CD8-positive, alpha-beta memory T cell (primary cell): ENCODE results near the gene FMR1NB. TPM values are rescaled to one million over a fixed set of nuclear protein-coding genes. Genes with fewer than 3 reads are reported as not detected.

Source experiments
- CTCF ChIA-PET: fragments of 350-600 bp; sonication (Branson Sonifier 250); formaldehyde crosslinking; loops from one replicate; lab custom pipeline; 2021; ENCODE audit warnings: antibody characterized with exemption; lab: Charles Lee
- POLR2A ChIA-PET: fragments of 350-600 bp; sonication (Branson Sonifier 250); formaldehyde crosslinking; loops from one replicate; lab custom pipeline; 2021; ENCODE audit warnings: antibody characterized with exemption; lab: Charles Lee
- DNase-seq, 5 donors: peaks; one replicate each; pipeline versions ENCODE4 v3.0.0 to v3.0.0-alpha.2; 2020 to 2022; ENCODE audit warnings: mixed read lengths in 1 of 5
- H3K27ac ChIP-seq: one replicate; pipeline ENCODE4 v1.7.0; 2013; ENCODE audit warnings: low read depth, mild to moderate bottlenecking, low read length, moderate library complexity
- H3K27me3 ChIP-seq: 2 replicates; pipeline ENCODE4 v1.7.0; 2013; ENCODE audit warnings: low read length, mild to moderate bottlenecking; ENCODE audit not compliant: insufficient read depth, poor library complexity, severe bottlenecking
- H3K36me3 ChIP-seq: 2 replicates; pipeline ENCODE4 v1.7.0; 2013; ENCODE audit warnings: mild to moderate bottlenecking, low read length, moderate library complexity; ENCODE audit not compliant: insufficient read depth
- H3K4me1 ChIP-seq: 2 replicates; pipeline ENCODE4 v1.7.0; 2013; ENCODE audit warnings: mild to moderate bottlenecking, low read length, moderate library complexity; ENCODE audit not compliant: insufficient read depth
- H3K4me3 ChIP-seq: 2 replicates; pipeline ENCODE4 v1.7.0; 2013; ENCODE audit warnings: mild to moderate bottlenecking, low read length
- H3K9me3 ChIP-seq: 2 replicates; pipeline ENCODE4 v1.7.0; 2013; ENCODE audit warnings: mild to moderate bottlenecking, low read length
- H3K27ac Mint-ChIP-seq, 8 donors: one replicate each; pipeline ENCODE4 v1.8.0; 2020 to 2021; ENCODE audit warnings: mixed read lengths in 8 of 8, mild to moderate bottlenecking in 6 of 8, inconsistent platforms in 3 of 8, moderate library complexity in 3 of 8
- H3K27me3 Mint-ChIP-seq, 2 donors: one replicate each; pipeline ENCODE4 v1.8.0; 2020 to 2021; ENCODE audit warnings: mixed read lengths in 2 of 2, mild to moderate bottlenecking in 1 of 2, moderate library complexity in 1 of 2
- H3K36me3 Mint-ChIP-seq, 3 donors: one replicate each; pipeline ENCODE4 v1.8.0; 2020 to 2021; ENCODE audit warnings: mixed read lengths in 3 of 3, inconsistent platforms in 1 of 3, mild to moderate bottlenecking in 1 of 3
- H3K4me1 Mint-ChIP-seq, 3 donors: one replicate each; pipeline ENCODE4 v1.8.0; 2020 to 2021; ENCODE audit warnings: mixed read lengths in 3 of 3, inconsistent platforms in 1 of 3, mild to moderate bottlenecking in 1 of 3
- H3K4me3 Mint-ChIP-seq, 7 donors: one replicate each; pipeline ENCODE4 v1.8.0; 2020 to 2021; ENCODE audit warnings: mixed read lengths in 7 of 7, mild to moderate bottlenecking in 6 of 7, moderate library complexity in 4 of 7, inconsistent platforms in 2 of 7
- H3K9me3 Mint-ChIP-seq, 5 donors: one replicate each; pipeline ENCODE4 v1.8.0; 2020 to 2022; ENCODE audit warnings: mixed read lengths in 5 of 5, mild to moderate bottlenecking in 3 of 5, moderate library complexity in 2 of 5, inconsistent platforms in 1 of 5
- polyA plus RNA-seq: library from polyadenylated mRNA; unstranded; fragments of 300-500 nt; fragmentation: Illumina TruSeq; gene quantifications from one replicate; pipeline ENCODE4 v1.2.3, GENCODE V29; 2021
- total RNA-seq, 2 experiments: library from RNA; stranded (reverse); gene quantifications; one replicate each; pipeline ENCODE4 v1.2.3, GENCODE V29; 2021

Gene FMR1NB
- total and polyA plus RNA-seq, 3 experiments from 2014 or later = not detected

DNA sequence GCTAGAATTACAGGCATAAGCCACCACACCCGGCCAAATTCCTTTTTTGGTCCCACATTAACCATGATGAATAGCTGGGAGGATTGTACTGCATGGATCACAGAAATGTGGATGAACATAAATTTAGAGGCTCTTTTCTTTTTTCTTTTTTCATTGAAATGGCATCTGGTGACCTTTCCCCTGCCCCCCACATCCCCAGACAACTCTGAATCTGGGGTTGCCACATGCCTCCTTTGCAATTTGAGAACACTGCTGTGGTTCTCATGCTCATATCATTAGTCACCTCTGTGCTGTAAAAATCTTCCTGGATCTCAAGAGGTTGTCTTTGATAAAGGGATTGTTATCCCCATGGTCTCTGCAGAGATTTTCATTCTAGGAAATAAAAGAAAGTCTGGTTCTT is 22.8 kb upstream of the FMR1NB start:
- ChIA-PET CTCF (no interaction called here), POLR2A (no interaction called here)
- peaks cover 0 to 2% (median 0%) of the 10 kb centered on the region in 5 donors for H3K9me3 Mint-ChIP-seq
- H3K4me1 ChIP-seq = no peaks in the 10 kb centered on the region
- H3K4me1 Mint-ChIP-seq = no peaks in the 10 kb centered on the region
- H3K27me3 Mint-ChIP-seq = peaks cover 4 to 8% of the 10 kb centered on the region in 2 donors
- peaks cover 0 to 3% (median 0%) of the 10 kb centered on the region in 3 donors for H3K36me3 Mint-ChIP-seq
- H3K27me3 ChIP-seq = no peaks in the 10 kb centered on the region
- no peaks in the 10 kb centered on the region for H3K36me3 ChIP-seq
- H3K4me3 Mint-ChIP-seq = no peak overlapping the region
- no peak for DNase-seq
- no peak overlapping the region for H3K4me3 ChIP-seq
- H3K9me3 ChIP-seq = no peaks in the 10 kb centered on the region
- H3K27ac Mint-ChIP-seq = peak overlapping the region in 1 of 8 donors; percentile 40
- H3K27ac ChIP-seq = no peak overlapping the region

- DNase-seq = no peak
- POLR2A ChIA-PET = no interaction called here
Observed at GRCh38 chrX:147960722-147961121, 20.4 kb upstream of the FMR1NB start.

DNA sequence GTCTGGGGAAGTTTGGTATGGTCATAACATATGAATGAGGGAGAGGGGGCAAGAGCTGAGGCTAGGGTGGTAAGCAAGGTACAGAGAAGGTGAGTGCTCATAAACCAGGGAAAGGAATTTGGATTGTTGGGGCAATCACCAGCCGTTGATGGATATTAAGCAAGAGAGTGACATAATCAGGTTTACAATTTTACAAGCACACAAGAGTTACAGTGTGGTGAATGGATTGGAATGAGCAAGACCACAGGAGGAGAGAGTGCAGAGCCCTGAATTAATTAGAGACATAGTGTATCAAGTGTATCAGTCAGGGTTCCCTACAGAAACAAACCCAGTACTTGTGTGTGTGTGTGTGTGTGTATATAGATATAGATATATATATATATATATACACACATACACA is 18.7 kb upstream of the FMR1NB start:
- DNase-seq = no peak
- no peak overlapping the region for H3K27ac Mint-ChIP-seq
- peaks cover 8 to 10% of the 10 kb centered on the region in 2 donors for H3K27me3 Mint-ChIP-seq
- H3K36me3 Mint-ChIP-seq = peaks cover 0 to 4% (median 0%) of the 10 kb centered on the region in 3 donors
- Histone ChIP-seq H3K27ac (no peak overlapping the region), H3K4me1 (no peaks in the 10 kb centered on the region), H3K9me3 (no peaks in the 10 kb centered on the region), H3K27me3 (no peaks in the 10 kb centered on the region), H3K4me3 (no peak overlapping the region), H3K36me3 (no peaks in the 10 kb centered on the region)
- ChIA-PET POLR2A (no interaction called here), CTCF (no interaction called here)
- peaks cover 0 to 4% (median 0%) of the 10 kb centered on the region in 5 donors for H3K9me3 Mint-ChIP-seq
- no peak overlapping the region for H3K4me3 Mint-ChIP-seq
- no peaks in the 10 kb centered on the region for H3K4me1 Mint-ChIP-seq

More at GRCh38 chrX:147960722-147961121, 20.4 kb upstream of the FMR1NB start:
- Histone ChIP-seq H3K9me3 (no peaks in the 10 kb centered on the region), H3K36me3 (no peaks in the 10 kb centered on the region), H3K4me1 (no peaks in the 10 kb centered on the region), H3K27ac (no peak overlapping the region), H3K4me3 (no peak overlapping the region), H3K27me3 (no peaks in the 10 kb centered on the region)
- H3K36me3 Mint-ChIP-seq = peaks cover 0 to 3% (median 0%) of the 10 kb centered on the region in 3 donors
- no peak overlapping the region for H3K27ac Mint-ChIP-seq
- peaks cover 0 to 2% (median 0%) of the 10 kb centered on the region in 5 donors for H3K9me3 Mint-ChIP-seq
- H3K4me1 Mint-ChIP-seq = no peaks in the 10 kb centered on the region
- peaks cover 8% of the 10 kb centered on the region in 2 donors for H3K27me3 Mint-ChIP-seq
- CTCF ChIA-PET = no interaction called here
- no peak overlapping the region for H3K4me3 Mint-ChIP-seq

DNA sequence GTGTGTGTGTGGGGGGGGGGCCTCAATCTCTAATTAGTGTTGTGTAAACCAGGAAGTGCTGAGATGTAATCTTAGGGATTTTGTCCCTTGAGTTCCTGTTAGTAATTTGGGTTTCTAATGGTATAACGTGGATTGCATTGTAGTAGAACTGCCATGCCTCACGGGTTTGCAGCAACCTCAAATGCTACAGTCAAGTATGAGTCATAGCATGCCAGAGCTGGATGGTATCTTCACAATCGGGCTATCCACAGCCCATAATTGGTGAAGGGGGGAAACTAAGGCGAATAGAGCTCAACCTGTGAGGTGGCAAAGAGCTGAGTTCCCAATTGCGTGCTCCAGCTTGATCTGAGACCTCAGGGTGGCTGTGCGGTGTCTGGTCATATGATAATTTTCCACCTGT is 2.2 kb upstream of the FMR1NB start:
- CTCF ChIA-PET = no interaction called here
- H3K9me3 Mint-ChIP-seq = no peaks in the 10 kb centered on the region

GRCh38 chrX:148020329-148020728 is 39.2 kb downstream of the FMR1NB start:
- no peak overlapping the region for H3K27ac ChIP-seq
- H3K4me1 ChIP-seq = no peaks in the 10 kb centered on the region
- H3K36me3 ChIP-seq = no peaks in the 10 kb centered on the region
- CTCF ChIA-PET = no interaction called here
- H3K9me3 Mint-ChIP-seq = peaks cover 0 to 5% (median 2%) of the 10 kb centered on the region in 5 donors
- H3K9me3 ChIP-seq = no peaks in the 10 kb centered on the region
- DNase-seq = no peak
- H3K27ac Mint-ChIP-seq = no peak overlapping the region
- H3K27me3 Mint-ChIP-seq = peaks cover 13 to 14% of the 10 kb centered on the region in 2 donors
- no peaks in the 10 kb centered on the region for H3K27me3 ChIP-seq
- no peaks in the 10 kb centered on the region for H3K4me1 Mint-ChIP-seq
- no peak overlapping the region for H3K4me3 Mint-ChIP-seq
- no peak overlapping the region for H3K4me3 ChIP-seq
- POLR2A ChIA-PET = no interaction called here
- H3K36me3 Mint-ChIP-seq = peaks cover 0 to 1% (median 0%) of the 10 kb centered on the region in 3 donors

More for the DNA sequence above, 2.2 kb upstream of the FMR1NB start:
- no peaks in the 10 kb centered on the region for H3K27me3 ChIP-seq
- H3K4me1 Mint-ChIP-seq = no peaks in the 10 kb centered on the region
- no peaks in the 10 kb centered on the region for H3K36me3 Mint-ChIP-seq
- H3K4me3 Mint-ChIP-seq = no peak overlapping the region
- no peak overlapping the region for H3K27ac Mint-ChIP-seq
- no peaks in the 10 kb centered on the region for H3K27me3 Mint-ChIP-seq
- no peaks in the 10 kb centered on the region for H3K9me3 ChIP-seq
- H3K4me3 ChIP-seq = no peak overlapping the region
- POLR2A ChIA-PET = no interaction called here
- H3K36me3 ChIP-seq = no peaks in the 10 kb centered on the region
- H3K27ac ChIP-seq = no peak overlapping the region
- no peaks in the 10 kb centered on the region for H3K4me1 ChIP-seq
- no peak for DNase-seq

GRCh38 chrX:148024425-148025148 is 43.5 kb downstream of the FMR1NB start:
- Histone ChIP-seq H3K36me3 (no peaks in the 10 kb centered on the region), H3K4me3 (no peak overlapping the region), H3K9me3 (no peaks in the 10 kb centered on the region), H3K4me1 (no peaks in the 10 kb centered on the region), H3K27me3 (no peaks in the 10 kb centered on the region), H3K27ac (no peak overlapping the region)
- H3K27ac Mint-ChIP-seq = peak overlapping the region in 1 of 8 donors; percentile 20
- H3K4me3 Mint-ChIP-seq = no peak overlapping the region
- ChIA-PET CTCF (no interaction called here), POLR2A (no interaction called here)
- no peak for DNase-seq
- H3K9me3 Mint-ChIP-seq = no peaks in the 10 kb centered on the region
- peaks cover 0 to 1% (median 0%) of the 10 kb centered on the region in 3 donors for H3K36me3 Mint-ChIP-seq
- no peaks in the 10 kb centered on the region for H3K4me1 Mint-ChIP-seq
- peaks cover 9 to 17% of the 10 kb centered on the region in 2 donors for H3K27me3 Mint-ChIP-seq

DNA sequence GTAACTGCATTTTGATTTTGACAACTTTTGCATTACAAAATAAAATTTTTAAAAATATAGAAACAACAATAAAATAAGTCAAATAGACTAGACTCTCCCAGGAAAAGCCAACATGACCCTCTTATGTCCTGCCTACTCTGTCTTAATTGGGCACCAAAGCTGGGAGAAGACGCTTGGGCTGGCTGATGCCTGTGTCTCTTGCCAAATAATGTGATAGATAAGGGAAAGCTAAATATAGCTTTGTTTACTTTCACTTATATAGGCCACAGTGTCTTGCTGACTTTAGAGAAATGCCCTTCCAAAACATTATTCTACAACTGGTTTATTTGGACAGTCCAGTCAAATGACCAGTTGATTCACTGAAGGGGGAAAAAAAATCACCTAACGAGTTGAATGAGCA is 54.2 kb downstream of the FMR1NB start:
- ChIA-PET POLR2A (no interaction called here), CTCF (no interaction called here)
- no peaks in the 10 kb centered on the region for H3K4me1 ChIP-seq
- no peaks in the 10 kb centered on the region for H3K36me3 ChIP-seq
- no peaks in the 10 kb centered on the region for H3K27me3 Mint-ChIP-seq
- H3K27me3 ChIP-seq = no peaks in the 10 kb centered on the region
- no peak overlapping the region for H3K27ac Mint-ChIP-seq
- H3K36me3 Mint-ChIP-seq = peaks cover 0 to 1% (median 0%) of the 10 kb centered on the region in 3 donors
- H3K9me3 Mint-ChIP-seq = no peaks in the 10 kb centered on the region
- no peaks in the 10 kb centered on the region for H3K9me3 ChIP-seq
- H3K4me3 ChIP-seq = no peak overlapping the region
- H3K27ac ChIP-seq = no peak overlapping the region
- no peak for DNase-seq
- H3K4me1 Mint-ChIP-seq = no peaks in the 10 kb centered on the region
- no peak overlapping the region for H3K4me3 Mint-ChIP-seq

- no peak overlapping the region for H3K27ac Mint-ChIP-seq
- no peak for DNase-seq
- POLR2A ChIA-PET = no interaction called here
- Histone ChIP-seq H3K9me3 (no peaks in the 10 kb centered on the region), H3K27ac (no peak overlapping the region), H3K4me3 (no peak overlapping the region), H3K36me3 (no peaks in the 10 kb centered on the region), H3K4me1 (no peaks in the 10 kb centered on the region), H3K27me3 (no peaks in the 10 kb centered on the region)
- H3K27me3 Mint-ChIP-seq = no peaks in the 10 kb centered on the region
- H3K4me3 Mint-ChIP-seq = no peak overlapping the region
- no peaks in the 10 kb centered on the region for H3K9me3 Mint-ChIP-seq
- peaks cover 0 to 1% (median 0%) of the 10 kb centered on the region in 3 donors for H3K36me3 Mint-ChIP-seq
- H3K4me1 Mint-ChIP-seq = no peaks in the 10 kb centered on the region
- CTCF ChIA-PET = no interaction called here
Observed at GRCh38 chrX:148037020-148037419, 55.9 kb downstream of the FMR1NB start.
